Measurements from ENCODE around the gene CES5A.
"Not testable (repeated sequence)": the region's sequence is repeated elsewhere in the genome, so short reads cannot be mapped to it uniquely, and the experiment has no call there.

The CES5A gene

GRCh38 chr16:55825115-55825728 lies 50.0 kb downstream of the CES5A start:
- DNase-seq = no peak

GRCh38 chr16:55824473-55825000 lies 50.6 kb downstream of the CES5A start:
- DNase-seq = no peak

GRCh38 chr16:55822280-55822810 lies 52.8 kb downstream of the CES5A start:
- no peak for DNase-seq

GRCh38 chr16:55821210-55821609 lies 54.0 kb downstream of the CES5A start:
- no peak for DNase-seq

- DNase-seq = no peak
These were observed 54.6 kb downstream of the CES5A start for GRCh38 chr16:55820615-55821014.

GRCh38 chr16:55817236-55817912 lies 57.8 kb downstream of the CES5A start:
- no peak for DNase-seq

GRCh38 chr16:55816222-55816621 lies 59.0 kb downstream of the CES5A start:
- not testable (repeated sequence) for DNase-seq

- DNase-seq = no peak
These were observed 59.9 kb downstream of the CES5A start for GRCh38 chr16:55815320-55815719.

- DNase-seq = not testable (repeated sequence)
These were observed 61.0 kb downstream of the CES5A start for GRCh38 chr16:55814174-55814573.

GRCh38 chr16:55813730-55814129 lies 61.4 kb downstream of the CES5A start:
- not testable (repeated sequence) for DNase-seq

- DNase-seq = no peak
These were observed 62.2 kb downstream of the CES5A start for GRCh38 chr16:55812951-55813350.

- DNase-seq = no peak
These were observed 63.4 kb downstream of the CES5A start for GRCh38 chr16:55811811-55812210.

GRCh38 chr16:55810451-55810961 lies 64.7 kb downstream of the CES5A start:
- DNase-seq = no peak

GRCh38 chr16:55809851-55810250 lies 65.3 kb downstream of the CES5A start:
- no peak for DNase-seq

GRCh38 chr16:55809386-55809785 lies 65.8 kb downstream of the CES5A start:
- no peak for DNase-seq

- not testable (repeated sequence) for DNase-seq
These were observed 66.9 kb downstream of the CES5A start for GRCh38 chr16:55808286-55808685.

- not testable (repeated sequence) for DNase-seq
These were observed 70.1 kb downstream of the CES5A start for GRCh38 chr16:55805104-55805503.

GRCh38 chr16:55803681-55804080 lies 71.5 kb downstream of the CES5A start:
- DNase-seq = not testable (repeated sequence)

All from AML-193 (cell line).